HFF-Myc (cell line): Measurements from ENCODE around the gene FCRL5.
A peak's percentile ranks its signal among the peaks of the same experiment; 100 is the strongest.

ENCODE experiments used
- DNase-seq: peaks from one replicate; pipeline ENCODE4 v3.0.0-alpha.2; 2011; ENCODE audit warnings: low read depth; ENCODE audit errors: extremely low read depth
- H3K4me3 ChIP-seq: replicated peaks from 2 replicates; pipeline ENCODE4 v1.5.1; 2011; ENCODE audit warnings: low read depth, mild to moderate bottlenecking, control low read depth, low read length
- TF ChIP-seq, protein P1 (sequence below): IDR thresholded peaks from 2 replicates; pipeline ENCODE4 v1.5.1; 2012; ENCODE audit warnings: mild to moderate bottlenecking, low read depth, low read length, control low read depth; ENCODE audit errors: missing control alignments

Gene FCRL5

DNA sequence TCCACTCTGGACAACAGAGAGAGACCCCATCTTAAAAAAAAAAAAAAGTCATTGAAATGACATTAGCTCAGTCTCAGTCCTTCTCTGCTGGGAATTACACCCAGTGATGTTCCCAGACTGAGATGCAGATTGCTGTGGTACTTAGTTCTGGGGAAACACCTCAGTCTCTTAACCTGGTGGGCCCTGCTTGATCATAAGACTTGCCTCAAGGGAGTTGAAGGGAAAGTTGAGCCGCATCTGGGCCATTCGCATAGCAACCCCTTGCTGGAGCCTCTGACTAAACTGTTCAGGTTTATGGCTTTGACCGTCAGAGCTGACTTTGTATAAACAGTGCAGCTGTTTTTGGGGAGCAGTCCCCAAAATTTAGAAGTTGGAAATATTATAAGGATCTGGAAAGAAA is 32.2 kb upstream of the FCRL5 start:
- H3K4me3 ChIP-seq: no peak overlapping the region
- TF ChIP-seq, protein P1, sequence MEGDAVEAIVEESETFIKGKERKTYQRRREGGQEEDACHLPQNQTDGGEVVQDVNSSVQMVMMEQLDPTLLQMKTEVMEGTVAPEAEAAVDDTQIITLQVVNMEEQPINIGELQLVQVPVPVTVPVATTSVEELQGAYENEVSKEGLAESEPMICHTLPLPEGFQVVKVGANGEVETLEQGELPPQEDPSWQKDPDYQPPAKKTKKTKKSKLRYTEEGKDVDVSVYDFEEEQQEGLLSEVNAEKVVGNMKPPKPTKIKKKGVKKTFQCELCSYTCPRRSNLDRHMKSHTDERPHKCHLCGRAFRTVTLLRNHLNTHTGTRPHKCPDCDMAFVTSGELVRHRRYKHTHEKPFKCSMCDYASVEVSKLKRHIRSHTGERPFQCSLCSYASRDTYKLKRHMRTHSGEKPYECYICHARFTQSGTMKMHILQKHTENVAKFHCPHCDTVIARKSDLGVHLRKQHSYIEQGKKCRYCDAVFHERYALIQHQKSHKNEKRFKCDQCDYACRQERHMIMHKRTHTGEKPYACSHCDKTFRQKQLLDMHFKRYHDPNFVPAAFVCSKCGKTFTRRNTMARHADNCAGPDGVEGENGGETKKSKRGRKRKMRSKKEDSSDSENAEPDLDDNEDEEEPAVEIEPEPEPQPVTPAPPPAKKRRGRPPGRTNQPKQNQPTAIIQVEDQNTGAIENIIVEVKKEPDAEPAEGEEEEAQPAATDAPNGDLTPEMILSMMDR: no peak
- no peak for DNase-seq

DNA sequence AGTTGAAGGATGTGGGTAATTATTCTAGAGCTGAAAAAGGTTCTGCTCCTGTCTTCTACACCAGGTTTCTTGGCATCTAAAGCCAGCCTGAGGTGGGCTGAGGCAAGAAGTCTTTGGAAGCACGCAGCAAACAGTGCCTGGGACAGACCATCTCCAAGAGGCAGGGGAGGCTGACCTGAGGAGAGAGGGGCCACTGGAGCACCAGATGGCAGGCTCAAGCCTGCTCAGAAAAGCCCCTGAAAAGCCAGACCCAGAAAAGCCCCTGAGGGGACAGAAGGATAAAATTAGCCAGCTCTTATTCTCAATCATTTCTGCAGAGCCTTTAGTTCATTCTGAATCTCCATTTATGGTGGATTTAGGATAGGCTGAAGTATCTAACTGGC is 28.5 kb upstream of the FCRL5 start:
- DNase-seq: no peak
- TF ChIP-seq, protein P1: no peak

DNA sequence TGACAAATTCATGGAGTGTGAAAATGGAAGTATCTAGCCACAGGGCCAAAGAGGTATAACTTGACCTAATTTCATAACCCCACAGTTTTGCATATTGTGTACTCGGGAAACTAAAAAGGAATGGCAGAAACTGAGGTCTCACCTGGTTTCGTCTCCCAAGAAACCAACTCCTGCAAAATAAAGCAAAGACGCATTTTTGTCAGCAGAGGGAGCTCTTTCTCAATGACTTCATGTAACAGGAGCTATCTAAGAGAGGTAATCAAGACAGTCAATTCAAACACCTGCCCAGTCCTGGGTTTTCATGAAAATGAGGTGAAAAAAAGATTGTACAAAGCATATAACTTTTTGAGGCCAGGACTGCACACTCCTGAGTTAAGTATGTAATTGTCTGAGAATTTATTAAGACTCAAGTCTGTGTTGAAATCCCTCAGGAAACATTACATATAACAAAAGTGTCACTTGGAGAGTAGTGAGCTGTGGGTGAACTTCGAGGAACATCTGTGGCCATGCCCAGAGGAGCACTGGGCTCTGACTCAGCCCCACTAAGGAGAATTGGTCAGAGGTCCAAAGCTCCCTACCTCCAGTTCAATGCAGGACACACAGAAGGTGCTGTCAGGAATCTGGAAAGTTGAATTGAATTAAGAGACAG is 28.0 kb upstream of the FCRL5 start:
- no peak overlapping the region for H3K4me3 ChIP-seq
- DNase-seq: peak; percentile 27
- TF ChIP-seq, protein P1: peak; percentile 57

More for the DNA sequence above, 28.5 kb upstream of the FCRL5 start:
- H3K4me3 ChIP-seq: no peak overlapping the region

DNA sequence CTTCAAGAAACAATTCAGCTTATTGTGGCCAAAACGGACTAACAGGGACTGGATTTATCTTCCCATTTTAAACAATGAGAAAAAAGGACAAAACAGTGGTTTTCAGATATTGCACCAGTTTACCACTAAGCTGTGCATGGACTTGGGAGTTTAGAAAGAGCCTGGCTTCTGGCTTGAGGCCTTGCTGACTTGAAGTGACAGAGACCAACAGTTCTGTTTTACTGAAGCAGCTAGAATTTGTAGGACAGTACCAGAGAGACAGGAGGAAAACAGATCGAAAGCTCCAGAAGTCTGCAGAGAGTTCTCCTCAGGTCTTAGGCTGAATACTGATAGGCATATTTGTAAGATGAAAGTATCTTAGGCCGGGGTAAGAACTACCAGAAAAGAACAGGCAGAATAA is 25.1 kb upstream of the FCRL5 start:
- H3K4me3 ChIP-seq: no peak overlapping the region
- TF ChIP-seq, protein P1: no peak
- no peak for DNase-seq

DNA sequence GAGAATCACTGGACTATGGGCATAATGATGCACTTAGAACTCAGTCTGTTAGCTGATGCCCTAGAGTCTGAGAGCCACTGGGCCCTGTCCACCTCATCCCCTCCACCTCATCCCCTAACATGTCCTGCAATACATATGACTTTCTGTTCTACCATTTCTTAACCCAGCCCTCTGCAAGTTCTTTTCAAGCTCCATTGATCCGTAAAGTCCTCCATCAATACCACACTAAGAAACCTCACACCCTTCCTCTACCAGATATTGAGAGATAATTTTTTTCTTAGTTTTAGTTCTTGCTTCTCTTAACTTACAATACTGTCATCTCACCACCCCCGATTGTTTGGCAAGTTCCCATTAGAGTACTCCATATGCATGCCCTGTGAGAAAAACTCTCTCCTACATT is 23.4 kb upstream of the FCRL5 start:
- no peak for DNase-seq
- TF ChIP-seq, protein P1: no peak
- H3K4me3 ChIP-seq: no peak overlapping the region

DNA sequence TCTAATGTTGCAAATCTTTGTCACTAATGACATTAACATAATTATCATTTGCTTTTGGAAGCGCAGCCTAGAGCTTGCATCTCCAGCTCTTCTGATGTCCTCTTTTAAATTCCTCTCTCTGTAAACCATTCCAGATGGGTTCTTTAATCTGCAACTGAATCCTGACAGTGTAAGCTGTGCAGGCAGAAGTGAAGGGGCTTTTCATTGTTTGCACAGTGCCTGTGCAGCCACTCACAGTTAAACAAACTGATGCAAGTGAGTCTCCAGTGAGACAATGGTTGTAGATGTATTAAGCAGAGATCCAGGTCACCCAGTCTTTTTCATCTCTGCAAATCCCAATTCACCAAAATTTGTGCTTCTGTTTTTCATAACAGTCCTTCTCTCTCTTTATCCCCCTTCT is 22.5 kb upstream of the FCRL5 start:
- DNase-seq: no peak
- TF ChIP-seq, protein P1: no peak

More for the DNA sequence above, 22.5 kb upstream of the FCRL5 start:
- H3K4me3 ChIP-seq: no peak overlapping the region
